Thoracic aorta (tissue), 2 donors: ENCODE measurements around the gene RBMS3. TPM values are rescaled to one million over a fixed set of nuclear protein-coding genes. Genes with fewer than 3 reads are reported as not detected.

ENCODE experiments used
- ATAC-seq: fragments of 150-250 bp; one replicate; pipeline ENCODE4 v1.8.0; 2017; ENCODE audit warnings: low read depth; ENCODE audit not compliant: insufficient number of reproducible peaks, low FRiP score
- DNase-seq: peaks from one replicate; pipeline ENCODE4 v3.0.0-alpha.2; 2020; ENCODE audit warnings: low spot score
- H3K27ac ChIP-seq, 2 donors: fragments of 200-600 bp; sonication (generic); 1 replicate in 1 of 2; 2 replicates in 1 of 2; pipeline ENCODE4 v1.5.1; 2016; ENCODE audit warnings: mild to moderate bottlenecking in 2 of 2, moderate library complexity in 2 of 2
- H3K27me3 ChIP-seq: fragments of 200-600 bp; sonication (generic); replicated peaks from 2 replicates; pipeline ENCODE4 v1.6.0; 2016; ENCODE audit warnings: mild to moderate bottlenecking; ENCODE audit not compliant: insufficient read depth
- H3K36me3 ChIP-seq: fragments of 200-600 bp; sonication (generic); one replicate; pipeline ENCODE4 v1.5.1; 2016
- H3K4me1 ChIP-seq, 2 donors: fragments of 200-600 bp; sonication (generic); 1 replicate in 1 of 2; 2 replicates in 1 of 2; pipeline versions ENCODE4 v1.5.1 to v1.6.0; 2016; ENCODE audit warnings: low read depth in 2 of 2, mild to moderate bottlenecking in 1 of 2; ENCODE audit not compliant: control insufficient read depth in 1 of 2
- H3K4me3 ChIP-seq: fragments of 200-600 bp; sonication (generic); 2 replicates; pipeline ENCODE4 v1.5.1; 2016; ENCODE audit warnings: mild to moderate bottlenecking
- H3K9me3 ChIP-seq: fragments of 200-600 bp; sonication (generic); 2 replicates; pipeline ENCODE4 v1.5.1; 2016
- CTCF ChIP-seq: fragments of 200-600 bp; sonication (generic); IDR thresholded peaks from one replicate; pipeline ENCODE4 v1.5.1; 2019; ENCODE audit warnings: antibody characterized with exemption
- total RNA-seq, 2 donors: library from RNA; depleted of rRNA; stranded (reverse); fragments of >200 nt; gene quantifications; one replicate each; pipeline versions ENCODE4 v1.1.0 to v1.2.3, GENCODE V29; 2016

Gene RBMS3
- total RNA-seq, 2 donors from 2014 or later, result 149 to 186 TPM

GRCh38 chr3:29614954-29615353, 334.1 kb downstream of the RBMS3 start:
- Histone ChIP-seq H3K4me1 (peaks cover 12 to 32% of the 10 kb centered on the region in 2 donors), H3K27me3 (no peaks in the 10 kb centered on the region), H3K9me3 (no peaks in the 10 kb centered on the region), H3K36me3 (no peaks in the 10 kb centered on the region), H3K4me3 (no peak overlapping the region), H3K27ac (no peak overlapping the region)
- TF ChIP-seq CTCF, result no peak
- no peak for ATAC-seq
- no peak for DNase-seq

DNA sequence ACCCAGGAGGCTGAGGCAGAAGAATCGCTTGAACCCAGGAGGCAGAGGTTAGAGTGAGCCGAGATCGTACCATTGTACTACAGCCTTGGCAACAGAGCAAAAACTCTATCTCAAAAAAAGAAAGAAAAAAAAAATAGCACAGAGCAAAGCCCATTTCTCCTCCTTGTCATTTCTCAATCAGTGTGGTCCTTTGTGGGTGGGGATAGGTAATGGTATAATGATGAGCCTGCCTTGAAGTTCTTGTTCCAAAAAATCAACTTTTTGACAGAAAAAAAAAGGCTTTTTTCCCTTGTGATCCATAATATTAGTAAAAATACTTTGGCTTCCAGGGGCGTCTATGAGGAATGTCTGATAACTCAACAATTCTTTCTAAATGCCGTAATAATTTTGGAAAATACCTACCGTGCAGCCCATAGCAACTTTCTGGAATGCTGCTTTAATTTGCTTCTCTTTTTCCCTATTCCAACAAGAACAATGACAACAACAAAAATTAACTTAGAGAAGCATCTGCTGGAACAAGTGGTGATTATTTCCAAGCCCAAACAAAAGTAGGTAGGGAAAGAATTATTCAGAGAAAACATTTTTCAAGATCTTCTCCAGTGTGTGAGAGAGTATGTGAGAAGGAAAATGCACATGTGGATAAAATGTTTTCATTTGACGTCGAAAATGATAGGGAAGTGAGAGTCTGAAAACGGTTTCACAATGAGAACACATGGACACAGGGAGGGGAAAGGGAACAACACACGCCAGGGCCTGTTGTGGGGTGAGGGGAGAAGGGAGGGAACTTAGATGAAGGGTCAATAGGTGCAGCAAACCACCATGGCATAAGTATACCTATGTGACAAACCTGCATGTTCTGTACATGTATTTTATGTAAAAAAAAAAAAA, 337.8 kb downstream of the RBMS3 start:
- no peak for DNase-seq
- H3K27me3 ChIP-seq, result no peaks in the 10 kb centered on the region
- H3K36me3 ChIP-seq, result no peaks in the 10 kb centered on the region
- peak overlapping the region; percentile 44 for H3K4me3 ChIP-seq
- TF ChIP-seq CTCF, result no peak
- peaks cover 12 to 22% of the 10 kb centered on the region in 2 donors for H3K4me1 ChIP-seq
- ATAC-seq, result no peak
- peak overlapping the region; percentile 4 to 23 for H3K27ac ChIP-seq
- no peaks in the 10 kb centered on the region for H3K9me3 ChIP-seq

- H3K36me3 ChIP-seq, result no peaks in the 10 kb centered on the region
- no peak for TF ChIP-seq CTCF
- H3K9me3 ChIP-seq, result no peaks in the 10 kb centered on the region
- no peak overlapping the region for H3K4me3 ChIP-seq
- DNase-seq (no peak), ATAC-seq (no peak)
- no peaks in the 10 kb centered on the region for H3K27me3 ChIP-seq
- H3K27ac ChIP-seq, result no peak overlapping the region
- H3K4me1 ChIP-seq, result peaks cover 12 to 22% of the 10 kb centered on the region in 2 donors
Measured at GRCh38 chr3:29619676-29620075, 338.8 kb downstream of the RBMS3 start.

DNA sequence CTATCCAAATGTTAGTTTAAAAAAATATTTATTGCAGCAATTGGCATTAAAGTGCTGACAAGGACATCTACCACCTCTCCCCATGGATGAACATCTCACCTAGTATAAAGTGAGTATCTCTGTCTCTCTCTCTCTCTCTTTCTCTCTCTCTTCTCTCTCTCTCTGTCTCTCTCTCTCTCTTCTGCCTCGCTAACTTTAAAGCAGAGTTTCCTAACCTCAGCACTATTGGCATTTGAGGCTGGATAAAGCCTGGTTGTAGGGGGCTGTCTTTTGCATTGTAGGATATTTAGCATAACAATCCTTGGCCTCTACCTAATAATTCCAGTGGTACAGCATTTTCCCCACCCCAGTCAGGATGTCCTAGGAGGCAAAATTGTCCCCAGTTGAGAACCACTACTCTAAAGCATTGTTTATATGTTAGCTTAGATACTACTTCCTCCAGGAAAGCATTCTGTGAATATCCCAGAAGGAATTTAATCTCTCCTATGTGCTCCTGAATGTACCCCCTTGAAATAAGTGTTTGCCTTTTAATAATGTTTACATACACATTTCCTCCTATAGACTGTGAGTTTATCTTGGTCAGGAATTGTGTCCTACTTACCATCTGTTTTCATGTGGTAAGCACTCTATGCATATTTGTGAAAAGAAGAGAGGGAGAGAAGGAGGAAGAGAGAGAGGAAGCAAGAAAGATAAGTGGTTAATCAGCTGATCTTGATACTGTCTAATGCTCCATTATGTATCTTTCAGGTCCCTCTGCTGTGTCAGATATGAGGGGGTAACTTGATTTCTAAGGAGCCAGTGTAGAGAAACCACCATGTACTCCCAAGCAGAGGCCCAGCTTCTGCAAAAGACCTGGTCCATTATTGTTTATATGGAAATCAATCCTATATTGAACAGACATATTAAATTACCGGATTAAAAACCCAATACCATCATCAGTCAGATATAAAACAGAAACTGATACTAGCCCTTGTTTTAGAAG, 346.6 kb downstream of the RBMS3 start:
- no peak overlapping the region for H3K27ac ChIP-seq
- no peak for DNase-seq
- H3K36me3 ChIP-seq, result no peaks in the 10 kb centered on the region
- H3K9me3 ChIP-seq, result no peaks in the 10 kb centered on the region
- ATAC-seq, result no peak
- TF ChIP-seq CTCF, result no peak
- H3K4me1 ChIP-seq, result no peaks in the 10 kb centered on the region
- no peak overlapping the region for H3K4me3 ChIP-seq
- no peaks in the 10 kb centered on the region for H3K27me3 ChIP-seq

DNA sequence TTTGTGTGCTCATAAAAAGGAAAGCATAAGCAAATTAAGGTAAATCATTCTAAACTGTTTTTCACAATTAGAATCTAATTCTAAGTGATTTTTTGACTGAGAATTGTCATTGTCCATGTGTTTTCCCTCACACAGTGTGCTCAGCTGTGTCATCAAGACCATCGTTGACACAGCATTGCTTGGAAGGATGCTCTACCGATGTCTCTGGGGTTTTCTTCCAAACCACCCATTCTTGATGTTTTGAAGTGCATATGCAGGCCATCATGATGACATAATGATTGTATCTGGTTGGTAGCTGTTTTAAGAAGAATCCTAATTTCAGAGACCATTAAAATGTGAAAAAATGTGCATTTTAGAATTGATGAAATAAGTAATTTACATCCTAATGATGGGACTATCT, 347.9 kb downstream of the RBMS3 start:
- no peaks in the 10 kb centered on the region for H3K4me1 ChIP-seq
- H3K4me3 ChIP-seq, result no peak overlapping the region
- H3K27ac ChIP-seq, result no peak overlapping the region
- DNase-seq (no peak), ATAC-seq (no peak)
- no peaks in the 10 kb centered on the region for H3K9me3 ChIP-seq
- no peaks in the 10 kb centered on the region for H3K27me3 ChIP-seq
- H3K36me3 ChIP-seq, result no peaks in the 10 kb centered on the region
- no peak for TF ChIP-seq CTCF
